Heart right ventricle (tissue), 16 donors: ENCODE data around the gene OR56B1. TPM values are rescaled to one million over a fixed set of nuclear protein-coding genes. Genes with fewer than 3 reads are reported as not detected.

Experiments
- ATAC-seq, 8 donors: fragments of 200-7000 bp; cut with Tn5 transposase; one replicate each; pipeline ENCODE4 v1.9.1; 2020; ENCODE audit warnings: mild to moderate bottlenecking in 8 of 8, moderate library complexity in 8 of 8, moderate number of reproducible peaks in 1 of 8
- DNase-seq, 2 donors: peaks; one replicate each; pipeline ENCODE4 v3.0.0-alpha.2; 2020
- H3K27ac ChIP-seq, 10 donors: fragments of 200-600 bp; sonication (generic) in 2 of 10; one replicate each; pipeline versions ENCODE4 v1.5.0 to v1.8.0; 2020 to 2022; ENCODE audit warnings: mild to moderate bottlenecking in 3 of 10
- H3K27me3 ChIP-seq, 7 donors: fragments of 200-600 bp; one replicate each; pipeline ENCODE4 v1.8.0; 2021 to 2022; ENCODE audit warnings: mild to moderate bottlenecking in 2 of 7
- H3K36me3 ChIP-seq, 9 donors: fragments of 200-600 bp; sonication (generic) in 1 of 9; one replicate each; pipeline versions ENCODE4 v1.5.0 to v1.8.0; 2020 to 2022; ENCODE audit warnings: mild to moderate bottlenecking in 2 of 9
- H3K4me1 ChIP-seq, 9 donors: fragments of 200-600 bp; sonication (generic) in 1 of 9; one replicate each; pipeline versions ENCODE4 v1.5.0 to v1.8.0; 2020 to 2022; ENCODE audit warnings: mild to moderate bottlenecking in 4 of 9
- H3K4me3 ChIP-seq, 10 donors: fragments of 200-600 bp; sonication (generic) in 2 of 10; one replicate each; pipeline versions ENCODE4 v1.5.0 to v1.8.0; 2020 to 2022; ENCODE audit warnings: mild to moderate bottlenecking in 7 of 10, moderate library complexity in 2 of 10
- H3K9me3 ChIP-seq, 11 donors: fragments of 200-600 bp in 10 of 11; sonication (generic) in 2 of 11; one replicate each; pipeline versions ENCODE4 v1.5.0 to v1.8.0; 2013 to 2022; ENCODE audit warnings: mild to moderate bottlenecking in 2 of 11, control low read depth in 1 of 11, moderate library complexity in 1 of 11
- WGBS, 2 donors: extraction: QIAGEN DNeasy Blood & Tissue Kit; methylation state at CpG; one replicate each; pipeline ENCODE4 v1.1.7; 2013; ENCODE audit warnings: inconsistent platforms in 1 of 2; 5-methylcytosine and 5-hydroxymethylcytosine counted together
- intact Hi-C, 10 donors: fragments of 100-400 bp; cut with DNase I; formaldehyde crosslinking; loops; one replicate each; pipeline versions ENCODE4 v1.11.1 to v1.14.2; 2022
- polyA plus RNA-seq, 2 donors: library from polyadenylated mRNA; stranded (reverse); fragments of 200-250 nt; gene quantifications; one replicate each; pipeline ENCODE4 v1.2.3, GENCODE V29; 2013
- total RNA-seq, 10 donors: library from RNA; stranded (reverse); fragmentation: NEBNext Ultra II Directional in 3 of 10; extraction: Animal tissue kit (Norgen Biotek cat#: 25700) in 3 of 10; gene quantifications; one replicate each; pipeline versions ENCODE4 v1.2.1 to v1.2.4, GENCODE V29; 2021 to 2023
- TF ChIP-seq, protein P1 (sequence below), 9 donors: fragments of 200-600 bp; sonication (generic) in 2 of 9; IDR thresholded peaks; one replicate each; pipeline versions ENCODE4 v1.5.0 to v1.8.0; 2021 to 2022; ENCODE audit warnings: antibody characterized with exemption in 9 of 9, mild to moderate bottlenecking in 5 of 9, moderate library complexity in 1 of 9
- donor health status: Arrhythmogenic right ventricular cardiomyopathy.
- donor health status: ischemic (EF 13 %, LVEDD 7.1; RV severe dilation, severe dysfunction).
- donor health status: healthy with polysubstance abuse.
- donor health status: DM: no; HTN: yes; CAD: no.
- donor health status: DM: no; HTN: no; CAD: no.
- donor health status: ischemic (EF 25% LVEDD 6.9; RV normal size, moderate dysfunction).
- donor health status: ischemic (EF 25% LVEDD 5.7; RV mildly dilated, moderate dysfunction).
- donor health status: healthy.
- donor health status: DM: yes; HTN: yes; CAD: no.
- donor health status: Ischemic cardiomyopathy.
- donor health status: ischemic (EF 35%, LVEDD 5.7; RV mildly dilated, moderate dysfunction).
- donor health status: nonischemic (EF 11% LVEDD 7.7; RV severe dilation, severe dysfunction).
- donor health status: DM: yes; HTN: yes; CAD: no.
- donor health status: PGD.
- donor health status: ischemic (EF 29% LVEDD 5.4; RV normal size, mild dysfunction).
- donor health status: nonischemic (EF 23%, LVEDD 6.1; RV moderate dilation, normal function).

The OR56B1 gene
- total and polyA plus RNA-seq, 12 donors, result not detected

DNA sequence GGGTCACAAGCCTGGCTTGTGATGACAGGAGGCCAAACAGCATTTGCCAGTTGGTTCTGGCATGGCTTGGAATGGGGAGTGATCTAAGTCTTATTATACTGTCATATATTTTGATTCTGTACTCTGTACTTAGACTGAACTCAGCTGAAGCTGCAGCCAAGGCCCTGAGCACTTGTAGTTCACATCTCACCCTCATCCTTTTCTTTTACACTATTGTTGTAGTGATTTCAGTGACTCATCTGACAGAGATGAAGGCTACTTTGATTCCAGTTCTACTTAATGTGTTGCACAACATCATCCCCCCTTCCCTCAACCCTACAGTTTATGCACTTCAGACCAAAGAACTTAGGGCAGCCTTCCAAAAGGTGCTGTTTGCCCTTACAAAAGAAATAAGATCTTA lies 843 bp downstream of the OR56B1 start:
- peaks cover 0 to 15% (median 6%) of the 10 kb centered on the region in 11 donors for H3K9me3 ChIP-seq
- DNase-seq, result no peak
- H3K4me1 ChIP-seq, result no peaks in the 10 kb centered on the region
- TF ChIP-seq, protein P1, sequence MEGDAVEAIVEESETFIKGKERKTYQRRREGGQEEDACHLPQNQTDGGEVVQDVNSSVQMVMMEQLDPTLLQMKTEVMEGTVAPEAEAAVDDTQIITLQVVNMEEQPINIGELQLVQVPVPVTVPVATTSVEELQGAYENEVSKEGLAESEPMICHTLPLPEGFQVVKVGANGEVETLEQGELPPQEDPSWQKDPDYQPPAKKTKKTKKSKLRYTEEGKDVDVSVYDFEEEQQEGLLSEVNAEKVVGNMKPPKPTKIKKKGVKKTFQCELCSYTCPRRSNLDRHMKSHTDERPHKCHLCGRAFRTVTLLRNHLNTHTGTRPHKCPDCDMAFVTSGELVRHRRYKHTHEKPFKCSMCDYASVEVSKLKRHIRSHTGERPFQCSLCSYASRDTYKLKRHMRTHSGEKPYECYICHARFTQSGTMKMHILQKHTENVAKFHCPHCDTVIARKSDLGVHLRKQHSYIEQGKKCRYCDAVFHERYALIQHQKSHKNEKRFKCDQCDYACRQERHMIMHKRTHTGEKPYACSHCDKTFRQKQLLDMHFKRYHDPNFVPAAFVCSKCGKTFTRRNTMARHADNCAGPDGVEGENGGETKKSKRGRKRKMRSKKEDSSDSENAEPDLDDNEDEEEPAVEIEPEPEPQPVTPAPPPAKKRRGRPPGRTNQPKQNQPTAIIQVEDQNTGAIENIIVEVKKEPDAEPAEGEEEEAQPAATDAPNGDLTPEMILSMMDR (IDR thresholded peaks at IDR 0.05), result no peak
- H3K27ac ChIP-seq, result no peak overlapping the region
- no peak overlapping the region for H3K4me3 ChIP-seq
- ATAC-seq, result no peak
- no peaks in the 10 kb centered on the region for H3K27me3 ChIP-seq
- intact Hi-C loops, result no loop called here
- H3K36me3 ChIP-seq, result no peaks in the 10 kb centered on the region

DNA sequence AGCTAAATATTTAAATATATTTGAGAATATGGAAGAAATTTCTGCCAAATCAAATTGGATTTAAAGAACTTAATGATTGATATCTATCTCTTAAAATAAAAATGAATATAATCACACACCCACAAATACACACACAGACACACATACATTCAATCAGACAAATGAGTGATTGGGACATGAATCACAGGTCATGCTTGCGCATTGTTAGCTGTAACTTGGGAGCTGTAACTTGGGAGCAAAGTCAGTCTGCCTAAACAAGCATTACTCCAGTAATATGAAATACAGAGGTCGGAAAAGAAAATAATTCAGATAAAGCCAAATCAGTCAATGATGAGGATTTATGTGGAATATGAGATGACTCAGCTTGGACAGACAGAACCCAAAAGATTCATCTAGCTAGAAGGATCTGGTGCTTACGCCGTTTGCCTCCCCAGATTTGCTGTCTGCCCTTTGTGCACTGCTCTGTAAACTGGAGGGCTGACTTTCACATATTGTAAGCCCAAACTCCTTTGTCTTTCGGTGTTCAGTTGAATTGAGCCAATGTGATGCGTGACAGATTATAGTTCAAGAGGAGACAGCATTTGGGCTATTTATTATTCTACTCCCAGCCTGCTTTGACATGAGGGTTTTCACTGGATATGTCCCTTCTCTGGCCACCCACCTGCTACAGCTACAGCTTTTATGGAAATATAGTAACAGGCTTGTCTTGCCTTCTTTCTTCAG lies 1.6 kb downstream of the OR56B1 start:
- intact Hi-C loops, result no loop called here
- ATAC-seq, result no peak
- H3K27me3 ChIP-seq, result no peaks in the 10 kb centered on the region
- DNase-seq, result no peak
- H3K9me3 ChIP-seq, result peaks cover 0 to 20% (median 6%) of the 10 kb centered on the region in 11 donors
- TF ChIP-seq, protein P1 (IDR thresholded peaks at IDR 0.05), result no peak
- H3K4me1 ChIP-seq, result no peaks in the 10 kb centered on the region
- 86 to 87% methylated on average over 6 of the region's 6 CpGs for WGBS, 2 donors
- H3K36me3 ChIP-seq, result no peaks in the 10 kb centered on the region
- H3K27ac ChIP-seq, result no peak overlapping the region
- no peak overlapping the region for H3K4me3 ChIP-seq

DNA sequence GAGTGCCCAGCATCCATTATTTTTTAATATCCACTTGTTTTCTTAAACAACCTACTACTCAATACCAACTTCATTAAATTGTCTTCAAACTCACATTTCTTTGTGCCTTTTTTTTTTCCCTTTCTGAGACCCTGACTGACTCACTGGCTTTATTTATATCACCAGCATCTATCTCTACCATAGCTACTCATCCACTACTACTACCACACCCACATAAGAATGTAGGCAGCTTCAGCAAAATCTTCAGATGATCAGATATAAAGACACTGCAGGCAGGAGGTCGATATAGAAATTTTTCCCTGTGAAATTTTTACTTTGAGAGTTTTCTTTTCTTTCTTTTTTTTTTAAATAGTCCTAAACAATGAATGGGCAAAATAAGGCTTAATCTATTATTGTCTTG lies 2.2 kb downstream of the OR56B1 start:
- TF ChIP-seq, protein P1 (IDR thresholded peaks at IDR 0.05), result no peak
- H3K27ac ChIP-seq, result no peak overlapping the region
- intact Hi-C loops, result no loop called here
- ATAC-seq, result no peak
- no peak for DNase-seq
- H3K36me3 ChIP-seq, result no peaks in the 10 kb centered on the region
- whole genome bisulfite sequencing, 2 donors, result 36 to 42% methylated on average over 1 of the region's 1 CpG
- H3K27me3 ChIP-seq, result no peaks in the 10 kb centered on the region
- H3K4me3 ChIP-seq, result no peak overlapping the region
- peaks cover 0 to 24% (median 6%) of the 10 kb centered on the region in 11 donors for H3K9me3 ChIP-seq
- H3K4me1 ChIP-seq, result no peaks in the 10 kb centered on the region

DNA sequence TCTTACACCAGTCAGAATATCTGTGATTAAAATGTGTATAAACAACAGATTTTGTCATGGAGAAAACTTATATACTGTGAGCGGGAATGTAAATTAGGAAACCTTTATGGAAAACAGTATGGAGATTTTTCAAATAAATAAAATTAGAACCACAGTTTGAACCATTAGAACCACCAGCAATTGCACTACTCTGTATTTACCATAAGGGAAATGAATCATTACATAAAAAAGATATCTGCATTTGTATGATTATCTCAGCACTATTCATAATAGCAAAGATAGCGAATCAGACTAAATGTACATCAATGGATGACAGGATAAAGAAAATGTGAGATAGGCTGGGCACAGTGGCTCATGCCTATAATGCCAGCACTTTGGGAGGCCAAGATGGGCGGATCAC lies 10.4 kb downstream of the OR56B1 start:
- ATAC-seq, result no peak
- 92 to 93% methylated on average over 3 of the region's 3 CpGs for WGBS, 2 donors
- DNase-seq, result no peak
- no peaks in the 10 kb centered on the region for H3K4me1 ChIP-seq
- TF ChIP-seq, protein P1 (IDR thresholded peaks at IDR 0.05), result no peak
- H3K27ac ChIP-seq, result no peak overlapping the region
- H3K36me3 ChIP-seq, result no peaks in the 10 kb centered on the region
- no peaks in the 10 kb centered on the region for H3K27me3 ChIP-seq
- H3K4me3 ChIP-seq, result no peak overlapping the region
- H3K9me3 ChIP-seq, result peaks cover 0 to 34% (median 2%) of the 10 kb centered on the region in 11 donors
- intact Hi-C loops, result no loop called here
